GM21717 (cell line): ENCODE data around the gene GRIK3.

Experiments used
- ATAC-seq: cut with Tn5 transposase; IDR thresholded peaks from one replicate; pipeline ENCODE4 v1.9.1; 2021; ENCODE audit warnings: mild to moderate bottlenecking, moderate library complexity; ENCODE audit not compliant: unreplicated experiment

Gene GRIK3

DNA sequence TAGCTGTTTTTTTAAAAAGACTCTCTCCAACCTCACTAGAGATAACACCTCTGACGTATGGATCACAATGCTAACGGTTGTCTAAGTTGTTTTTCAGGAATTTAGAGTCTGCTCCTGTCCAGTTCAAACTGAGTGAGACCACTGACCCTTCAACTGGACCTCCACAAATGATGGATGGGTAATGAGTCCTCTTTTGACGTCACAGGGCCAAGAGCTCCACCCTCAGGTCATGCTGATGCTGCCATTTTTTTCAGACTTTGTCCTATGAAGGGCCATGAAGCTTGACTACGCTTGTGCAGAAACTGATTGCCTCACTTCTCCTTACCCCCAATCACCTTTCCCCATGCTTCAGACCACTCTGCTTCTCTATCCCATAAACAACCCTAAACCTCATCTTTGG, 16.6 kb downstream of the GRIK3 start:
- no peak for ATAC-seq

DNA sequence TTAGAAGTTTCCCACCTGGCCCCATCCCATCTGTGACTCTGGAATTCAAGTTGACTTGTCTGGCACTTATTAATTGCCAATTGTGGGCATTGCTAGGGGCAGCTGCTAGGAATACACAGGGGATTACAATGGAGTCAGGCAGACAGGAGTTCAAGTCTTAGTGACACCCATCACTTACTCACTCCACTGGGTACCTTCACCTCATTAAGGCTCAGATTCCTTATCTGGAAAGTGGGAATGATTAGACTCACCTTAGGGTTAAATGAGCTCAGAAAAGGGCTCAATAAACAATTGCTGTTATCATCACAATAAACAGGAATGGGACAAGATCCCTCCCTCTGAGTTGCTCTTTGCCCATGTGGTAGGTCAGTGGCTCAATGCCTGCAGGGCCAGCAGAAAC, 18.2 kb downstream of the GRIK3 start:
- ATAC-seq: no peak

DNA sequence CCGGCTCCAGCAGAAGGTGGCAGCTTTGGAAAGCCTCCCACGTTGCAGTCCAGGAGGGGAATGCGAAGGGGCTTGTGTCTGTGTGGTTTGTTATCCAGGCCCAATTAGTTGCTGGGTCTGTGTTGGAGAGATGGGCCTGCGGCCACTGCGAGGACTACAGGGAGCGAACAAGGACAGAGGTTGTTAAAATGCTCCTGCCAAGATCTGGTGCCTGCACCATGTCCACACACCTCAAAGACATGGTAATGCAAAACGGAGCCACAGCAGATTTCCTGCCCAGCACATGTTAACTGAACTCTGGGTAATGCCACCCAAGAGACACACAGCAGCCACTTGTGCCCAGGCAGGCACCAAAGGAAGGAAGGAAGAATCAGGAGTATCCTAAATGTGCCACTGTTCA, 18.6 kb downstream of the GRIK3 start:
- no peak for ATAC-seq

DNA sequence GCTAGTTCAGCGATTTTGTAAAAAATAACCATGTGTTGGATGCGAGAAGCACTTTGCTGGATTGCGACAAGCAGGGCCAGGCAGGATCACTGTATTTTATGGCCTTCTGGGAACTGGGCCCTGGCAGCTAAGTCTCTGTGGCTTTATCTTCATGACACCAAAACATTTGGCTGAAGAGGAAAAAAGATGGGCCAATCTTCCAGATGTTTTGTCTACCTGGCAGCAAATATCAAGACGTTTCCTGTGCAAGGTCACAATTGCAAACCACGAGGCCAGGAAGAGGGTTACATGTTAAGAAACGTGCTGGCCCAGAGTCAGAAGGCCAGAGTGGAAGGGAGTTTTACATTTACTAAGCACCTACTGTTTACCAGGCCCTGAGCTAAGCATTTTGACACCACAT, 22.1 kb downstream of the GRIK3 start:
- no peak for ATAC-seq

DNA sequence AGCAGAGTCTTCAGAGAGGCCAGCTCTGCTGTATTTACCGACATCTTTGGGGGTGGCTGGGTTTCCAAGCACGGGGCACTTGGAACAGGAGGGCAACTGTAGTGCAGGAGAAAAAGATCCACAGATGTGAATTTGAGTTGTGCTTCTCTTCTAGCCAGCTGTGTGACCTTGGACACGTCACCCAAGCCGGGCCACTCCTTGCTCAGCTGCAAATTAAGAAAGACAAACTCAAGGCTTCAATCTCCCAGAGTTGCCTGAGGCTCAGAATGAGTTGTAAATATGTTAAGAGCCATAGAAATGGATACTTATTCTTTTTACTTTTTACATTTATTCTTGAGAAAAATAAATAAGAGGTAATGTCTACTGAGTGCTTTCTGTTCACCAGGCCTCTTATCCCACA, 24.3 kb downstream of the GRIK3 start:
- no peak for ATAC-seq

DNA sequence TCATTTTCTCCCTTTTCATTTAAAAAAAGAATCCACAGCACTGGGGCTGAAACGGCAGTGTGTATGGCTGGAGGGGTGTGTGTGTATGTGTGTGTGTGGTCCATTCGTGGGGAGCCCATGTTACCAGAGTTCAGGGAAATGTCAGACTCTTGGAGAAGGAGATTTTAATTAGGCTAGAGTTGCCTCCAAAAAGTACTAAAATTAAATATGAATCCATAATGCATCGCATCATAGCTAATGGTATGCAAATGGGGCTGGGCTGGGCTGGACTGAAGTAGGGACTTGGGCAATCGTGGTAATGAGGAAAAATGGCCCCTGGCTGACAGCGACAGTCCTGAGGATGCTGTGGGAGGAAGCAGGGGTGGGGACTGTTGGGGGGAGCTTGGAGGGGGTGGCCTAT, 24.8 kb downstream of the GRIK3 start:
- no peak for ATAC-seq

DNA sequence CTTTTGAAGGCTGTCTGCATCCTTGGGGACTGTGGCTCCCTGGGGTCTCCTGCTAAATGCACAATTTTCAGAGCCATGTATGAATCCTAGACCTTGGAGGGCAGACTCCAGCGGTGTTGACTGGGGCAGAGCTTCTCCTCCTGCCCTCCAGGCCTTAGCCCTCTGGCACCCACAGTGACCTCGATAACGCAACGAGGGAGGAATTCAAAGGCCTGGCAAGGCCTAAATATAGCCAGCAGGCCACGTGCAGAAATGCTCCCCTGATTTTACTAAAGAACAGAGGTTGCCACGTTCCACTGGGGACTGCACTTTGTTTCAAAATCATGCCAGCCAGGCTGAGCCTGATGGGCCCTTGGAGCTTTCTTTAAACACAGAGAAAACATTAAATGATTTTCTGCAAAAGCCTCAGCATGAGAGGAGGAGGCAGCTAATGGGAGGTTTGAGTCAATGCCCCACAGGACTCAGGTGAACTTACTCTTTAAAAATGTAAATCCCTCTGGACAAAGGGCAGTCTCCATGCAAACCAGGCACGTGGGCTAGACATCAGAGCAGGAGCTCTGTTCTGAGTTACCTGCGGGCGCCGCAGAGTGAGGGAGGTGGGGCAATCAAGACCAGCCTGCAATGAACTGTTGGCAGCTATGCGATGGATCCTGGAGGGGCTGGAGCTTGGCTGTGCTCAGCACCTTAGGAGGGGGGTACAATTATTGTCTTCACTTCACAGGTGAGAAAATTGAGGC, 28.0 kb downstream of the GRIK3 start:
- ATAC-seq: no peak

DNA sequence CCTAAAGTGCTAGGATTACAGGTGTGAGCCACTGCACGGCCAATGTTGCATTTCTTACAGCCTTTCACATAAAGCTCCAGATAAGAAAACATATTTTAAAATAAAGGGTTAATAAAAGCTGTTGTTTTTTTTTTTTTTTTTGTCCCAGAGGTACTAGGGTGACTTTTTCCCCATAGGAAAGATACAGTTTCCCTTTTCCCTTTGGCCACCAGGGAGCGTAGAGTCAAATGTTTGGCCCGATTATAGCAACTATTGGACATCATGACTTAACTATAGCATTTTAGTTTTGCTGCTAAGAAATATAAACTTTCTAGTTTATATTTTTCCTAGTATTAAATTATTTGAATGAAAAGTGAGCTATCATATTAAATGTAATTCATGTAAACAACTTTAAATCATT, 31.4 kb downstream of the GRIK3 start:
- no peak for ATAC-seq

DNA sequence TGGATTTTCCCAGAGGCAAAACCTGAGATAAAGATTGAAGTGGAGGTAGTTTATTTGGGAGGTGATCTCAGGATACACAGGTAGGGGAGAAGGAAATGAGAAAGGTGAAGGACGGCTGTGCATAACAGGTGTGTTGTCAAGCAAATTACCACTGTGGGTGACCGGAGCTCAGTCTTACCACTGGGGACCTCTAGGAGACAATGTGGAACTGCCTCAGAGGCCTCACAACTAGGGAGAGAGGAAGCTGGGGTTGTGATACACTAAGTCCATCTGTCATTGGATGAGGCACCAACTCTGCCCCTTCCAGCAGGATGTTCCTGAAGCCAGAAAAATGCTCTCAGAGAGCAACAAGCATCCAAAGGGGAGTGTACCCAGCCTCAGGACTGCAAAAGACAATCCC, 32.6 kb downstream of the GRIK3 start:
- ATAC-seq: no peak

DNA sequence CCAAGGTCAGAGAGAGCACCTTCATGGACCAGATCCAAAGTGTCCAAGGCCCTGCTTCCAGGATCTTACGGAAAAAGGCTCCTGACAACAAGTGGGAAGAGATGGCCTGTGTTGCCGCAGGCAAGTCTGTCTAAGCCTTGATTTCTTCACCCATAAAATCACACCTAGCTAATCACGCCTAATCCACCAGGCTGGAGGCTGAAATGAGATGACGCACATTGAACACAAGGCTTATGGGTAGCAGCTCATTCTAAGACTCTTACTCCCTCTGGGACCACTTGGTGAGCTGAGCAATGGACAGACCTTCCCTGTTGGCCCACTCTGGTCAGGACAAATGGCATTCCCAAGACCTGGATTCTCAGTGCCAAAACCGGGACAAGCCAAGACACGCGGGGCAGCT, 38.2 kb downstream of the GRIK3 start:
- no peak for ATAC-seq

DNA sequence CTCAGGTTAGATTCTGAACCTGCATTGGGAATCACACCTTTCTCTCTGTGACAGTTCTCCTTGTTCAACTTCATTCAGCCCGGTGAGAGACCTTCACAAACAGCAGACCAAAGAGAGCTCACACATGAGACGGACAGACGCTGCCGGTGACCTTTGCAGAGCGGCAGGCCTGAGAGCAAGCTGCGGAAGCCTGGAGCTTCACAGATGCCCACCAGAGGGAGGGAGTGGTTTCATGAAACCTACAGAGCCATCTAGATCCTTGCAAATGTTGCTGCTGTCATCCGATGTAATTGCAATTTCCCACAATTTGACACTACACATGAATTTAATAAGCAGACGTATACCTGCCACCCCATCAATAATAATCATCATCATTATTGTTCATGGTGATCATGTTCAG, 39.4 kb downstream of the GRIK3 start:
- ATAC-seq: no peak

DNA sequence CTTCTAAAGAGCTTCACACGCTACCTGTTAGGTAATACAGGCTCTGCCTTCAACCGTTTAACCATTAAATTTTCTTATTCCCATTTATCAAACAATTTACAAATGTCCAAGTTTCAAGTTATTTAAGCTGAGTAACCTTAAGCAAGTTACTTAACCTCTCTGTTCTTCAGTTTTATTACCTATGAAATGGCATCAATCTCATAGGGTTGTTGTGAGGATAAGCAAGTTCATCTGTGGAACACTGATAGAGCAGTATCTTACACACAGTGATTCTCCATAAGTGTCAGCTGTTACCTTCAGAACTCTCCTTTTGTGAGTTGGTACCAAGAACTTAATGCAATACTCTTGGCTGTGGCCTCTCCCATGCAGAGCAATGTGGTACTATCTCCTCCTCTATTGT, 40.0 kb downstream of the GRIK3 start:
- ATAC-seq: no peak

DNA sequence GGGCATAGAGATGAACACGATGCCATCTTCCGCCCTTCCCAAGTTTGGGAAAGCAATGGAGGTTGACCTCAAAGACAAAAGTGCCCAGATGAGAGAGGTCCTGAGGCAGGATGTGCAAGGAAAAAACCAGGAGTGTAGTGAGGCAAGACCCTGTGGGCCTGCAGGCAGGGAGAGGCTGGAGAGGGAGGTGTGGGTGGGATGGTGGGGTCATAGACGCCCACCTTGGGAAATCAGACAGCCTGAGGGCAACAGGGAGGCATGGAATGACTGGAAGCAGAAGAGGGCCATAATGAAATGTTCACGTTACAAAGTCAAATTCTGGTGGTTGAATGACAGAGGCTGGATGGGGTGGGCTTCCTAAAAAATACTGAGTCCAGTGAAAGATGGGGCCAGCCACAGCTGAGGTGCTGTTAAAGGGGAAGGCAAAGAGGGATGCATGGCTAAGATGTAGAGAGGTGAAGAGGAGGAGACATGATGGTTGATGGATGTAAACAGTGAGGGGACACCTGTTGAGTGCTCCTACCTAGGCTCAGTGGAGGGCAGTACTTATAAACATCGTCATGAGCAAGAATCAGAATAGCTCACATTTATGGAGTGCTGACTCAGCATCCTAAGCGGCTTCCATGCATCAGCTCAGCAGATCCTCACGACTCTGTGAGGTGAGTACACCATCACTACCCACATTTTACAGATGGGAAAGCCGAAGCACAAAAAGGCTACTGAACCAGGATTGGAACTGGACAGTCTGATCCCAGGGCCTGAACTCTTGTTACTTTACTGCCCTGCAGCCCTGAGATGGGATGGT, 42.0 kb downstream of the GRIK3 start:
- ATAC-seq: no peak

DNA sequence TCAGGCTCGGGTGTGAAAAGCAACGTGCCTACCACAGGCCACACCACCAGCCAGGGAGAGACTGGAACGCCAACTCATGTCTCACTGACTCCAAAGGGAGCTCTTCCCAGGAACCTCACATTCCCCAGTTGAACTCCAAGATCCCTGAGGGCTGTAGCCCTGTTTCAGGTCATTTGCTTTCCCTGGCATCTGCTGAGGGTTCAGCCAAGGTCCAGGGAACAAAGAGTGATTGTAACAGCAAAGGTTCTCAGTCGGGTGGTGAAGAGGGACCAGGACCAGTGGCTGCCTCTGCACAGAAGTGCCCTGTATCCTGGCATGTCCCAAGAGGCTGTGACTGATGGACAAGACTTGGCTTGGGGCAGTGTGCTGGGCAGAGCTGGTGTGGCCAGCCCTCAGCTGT, 42.8 kb downstream of the GRIK3 start:
- no peak for ATAC-seq

DNA sequence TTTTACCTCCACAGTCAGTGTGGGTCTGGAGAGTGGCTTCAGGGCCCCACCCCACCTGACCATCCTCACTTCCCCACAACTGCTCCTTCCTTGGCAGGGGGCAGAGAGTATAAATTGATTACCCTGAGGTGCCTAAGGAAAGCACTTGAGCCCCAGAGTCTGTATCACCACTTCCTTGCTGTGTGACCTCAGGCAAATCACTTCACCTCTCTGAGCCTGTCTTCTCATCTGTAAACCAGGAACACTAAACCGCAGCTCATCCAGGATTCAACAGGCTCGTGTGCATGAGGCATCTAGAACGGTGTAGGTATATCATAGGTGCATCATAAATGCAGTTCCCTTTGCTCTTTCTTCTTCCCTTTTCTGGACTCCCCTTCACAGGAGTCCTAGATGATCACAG, 43.4 kb downstream of the GRIK3 start:
- no peak for ATAC-seq

DNA sequence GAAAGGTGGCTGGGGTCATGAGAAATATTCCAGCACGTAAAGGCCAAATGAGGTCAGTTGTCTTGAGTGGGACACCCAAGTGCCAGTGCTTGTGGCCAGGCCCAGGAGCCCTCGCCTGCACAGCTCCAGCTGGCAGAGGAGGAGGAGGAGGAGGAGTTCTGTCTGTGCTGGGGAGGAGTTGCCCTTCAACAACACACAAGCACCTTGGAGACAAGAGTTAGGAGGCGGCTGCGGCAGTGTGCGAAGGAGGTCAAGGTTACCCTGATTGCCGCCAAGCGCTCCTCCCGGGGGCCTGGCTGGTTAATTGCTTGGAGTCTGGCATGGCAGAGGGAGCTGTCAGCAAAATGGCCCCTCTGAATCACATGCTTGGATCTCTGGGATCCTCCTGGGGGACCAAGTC, 45.1 kb downstream of the GRIK3 start:
- ATAC-seq: no peak

DNA sequence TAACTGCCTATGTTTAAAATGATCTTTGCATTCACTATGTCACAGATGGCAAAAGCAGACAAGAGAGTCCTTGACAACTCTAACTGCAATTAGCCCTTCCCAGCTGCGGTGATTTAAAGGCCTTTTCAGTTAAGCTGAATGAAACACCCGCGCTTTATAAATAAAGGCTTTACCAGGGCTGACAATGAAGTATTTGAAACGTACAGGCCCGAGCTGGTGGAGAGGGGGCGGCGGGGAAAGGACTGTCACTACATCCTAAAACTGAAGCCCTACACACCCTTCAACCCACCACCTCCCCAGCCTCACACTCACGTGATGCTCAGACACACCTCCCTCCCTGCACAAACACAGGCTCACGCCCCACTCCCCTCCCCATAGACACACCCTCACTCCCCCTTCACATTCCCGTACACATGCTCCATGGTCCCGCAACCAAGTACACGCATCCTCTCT, 45.5 kb downstream of the GRIK3 start:
- ATAC-seq: no peak

DNA sequence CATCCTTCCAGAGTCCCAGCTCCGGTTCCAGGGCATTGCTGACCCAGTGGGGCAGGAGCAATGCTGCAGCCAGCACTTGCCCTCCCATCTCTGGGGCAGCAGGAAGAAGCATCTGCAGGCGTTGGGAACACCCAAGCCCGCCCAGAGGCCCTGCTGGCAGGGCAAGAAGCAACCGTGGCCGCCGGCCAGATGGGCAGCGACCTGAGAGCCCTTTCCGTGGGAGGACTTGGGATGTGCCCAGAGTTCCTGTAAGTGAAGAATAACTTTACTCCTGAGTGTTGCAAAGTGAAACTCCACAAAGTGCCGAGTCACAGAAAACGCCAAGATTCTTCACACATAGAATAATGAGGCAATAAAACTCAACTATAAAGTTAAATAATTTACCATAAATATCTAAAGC, 46.0 kb downstream of the GRIK3 start:
- no peak for ATAC-seq

DNA sequence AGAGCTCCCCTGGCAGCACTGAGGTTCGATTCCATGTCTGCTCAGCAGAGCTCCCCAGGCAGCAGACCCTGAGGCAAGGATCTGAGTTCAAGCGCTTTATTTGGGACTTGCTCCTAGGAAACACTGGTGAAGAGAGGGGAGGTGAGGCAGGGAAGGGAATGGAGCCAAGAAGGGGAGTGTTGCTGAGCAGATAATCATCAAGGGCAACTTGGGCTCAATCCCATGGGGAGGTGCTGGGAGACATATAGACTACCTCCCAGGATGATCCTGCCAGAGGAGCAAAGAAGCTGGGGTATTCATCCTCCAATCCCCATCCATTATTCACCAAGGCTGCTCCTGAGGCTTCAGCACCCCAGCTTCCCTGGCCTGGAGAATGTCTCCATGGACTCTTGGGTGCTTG, 47.0 kb downstream of the GRIK3 start:
- ATAC-seq: no peak

DNA sequence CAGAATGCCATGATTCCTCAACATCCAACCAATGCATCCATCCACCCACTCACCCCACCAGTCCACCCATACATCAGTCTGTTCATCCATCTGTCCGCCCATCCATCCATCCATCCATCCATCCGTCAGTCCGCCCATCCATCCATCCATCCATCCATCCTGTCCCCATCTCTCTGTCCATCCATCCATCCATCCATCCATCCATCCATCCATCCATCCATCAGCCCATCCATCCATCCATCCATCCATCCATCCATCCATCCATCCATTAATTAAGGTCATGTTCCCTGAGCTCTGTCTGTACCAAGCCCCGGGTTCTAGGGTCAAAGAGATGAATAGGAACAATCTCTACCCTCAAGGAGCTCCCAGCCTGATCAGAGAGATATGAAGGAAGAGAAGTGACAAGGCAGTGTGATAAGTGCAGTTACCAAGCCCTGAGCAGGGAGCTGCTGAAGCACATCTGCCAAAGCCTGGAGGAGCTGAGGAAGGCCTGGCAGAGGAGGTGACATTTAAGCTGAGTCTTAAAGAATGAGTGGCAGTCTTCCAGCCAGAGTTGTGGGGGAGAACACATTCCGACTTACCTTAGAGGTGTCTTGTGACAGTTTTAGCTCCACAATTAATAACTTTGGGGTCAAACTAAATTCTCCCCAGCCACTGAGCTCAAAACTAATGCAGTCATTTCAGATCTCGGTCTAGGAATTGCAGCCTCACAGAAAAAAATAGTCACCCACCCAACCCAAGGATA, 47.9 kb downstream of the GRIK3 start:
- no peak for ATAC-seq

DNA sequence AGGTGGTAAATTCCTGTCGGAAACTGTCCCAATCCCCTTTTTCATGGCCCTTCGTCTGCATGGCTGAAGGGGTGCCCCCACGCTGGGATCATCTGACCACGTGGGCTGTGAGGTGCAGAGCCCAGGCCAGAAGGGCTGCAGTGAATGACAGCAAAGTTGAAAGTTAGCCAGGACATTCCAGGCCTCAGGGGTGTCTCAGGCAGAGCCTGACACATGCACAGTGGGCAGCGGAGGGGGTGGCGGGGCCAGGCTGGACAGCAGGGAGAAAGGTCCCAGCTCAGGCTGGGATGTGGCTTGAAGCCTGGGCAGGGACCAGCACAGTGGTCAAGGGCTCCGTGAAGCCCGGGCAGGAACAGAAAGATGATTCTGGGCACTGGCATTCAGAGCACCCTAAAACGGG, 49.6 kb downstream of the GRIK3 start:
- no peak for ATAC-seq

DNA sequence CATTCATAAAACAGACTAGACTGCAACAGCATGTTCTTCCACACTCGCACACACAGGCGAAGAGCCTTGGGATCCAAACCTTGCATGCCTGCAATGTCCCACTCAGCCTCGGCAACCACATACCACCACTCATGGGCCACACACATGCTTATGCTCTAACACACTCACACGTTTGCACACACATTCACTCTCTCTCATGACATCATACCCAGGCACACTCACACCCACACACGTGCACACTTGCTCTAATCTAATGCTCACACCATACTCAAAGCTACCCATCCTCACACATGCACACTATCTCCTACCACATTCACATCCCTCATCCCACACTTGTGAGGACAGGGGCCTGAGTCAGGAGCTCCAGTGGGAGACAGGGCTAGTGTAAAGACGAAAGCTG, 50.3 kb downstream of the GRIK3 start:
- no peak for ATAC-seq
